Smooth muscle cell of the brain vasculature (primary cell): ENCODE measurements around the gene HES6.
"Not testable (repeated sequence)": the region's sequence is repeated elsewhere in the genome, so short reads cannot be mapped to it uniquely, and the experiment has no call there.

Source experiments
- DNase-seq: peaks from one replicate; pipeline ENCODE4 v3.0.0-alpha.2; 2012; ENCODE audit warnings: low read depth, low spot score

HES6 gene

GRCh38 chr2:238273433-238273832, 33.6 kb upstream of the HES6 start:
- not testable (repeated sequence) for DNase-seq

GRCh38 chr2:238272156-238272555, 32.3 kb upstream of the HES6 start:
- no peak for DNase-seq

GRCh38 chr2:238271686-238272085, 31.8 kb upstream of the HES6 start:
- DNase-seq: not testable (repeated sequence)

GRCh38 chr2:238271061-238271554, 31.3 kb upstream of the HES6 start:
- no peak for DNase-seq

GRCh38 chr2:238270606-238271005, 30.8 kb upstream of the HES6 start:
- no peak for DNase-seq

GRCh38 chr2:238269741-238270140, 29.9 kb upstream of the HES6 start:
- no peak for DNase-seq

GRCh38 chr2:238267884-238268680, 28.2 kb upstream of the HES6 start:
- DNase-seq: no peak

GRCh38 chr2:238267341-238267710, 27.5 kb upstream of the HES6 start:
- no peak for DNase-seq

GRCh38 chr2:238265605-238266004, 25.8 kb upstream of the HES6 start:
- DNase-seq: no peak

- DNase-seq: no peak
Observed at GRCh38 chr2:238264072-238264460, 24.2 kb upstream of the HES6 start.

- DNase-seq: peak; percentile 87
Observed at GRCh38 chr2:238263204-238264071, 23.6 kb upstream of the HES6 start.

- DNase-seq: no peak
Observed at GRCh38 chr2:238262496-238263122, 22.8 kb upstream of the HES6 start.

GRCh38 chr2:238261718-238262375, 22.0 kb upstream of the HES6 start:
- DNase-seq: no peak

GRCh38 chr2:238260883-238261282, 21.0 kb upstream of the HES6 start:
- no peak for DNase-seq

- DNase-seq: no peak
Observed at GRCh38 chr2:238259061-238260020, 19.5 kb upstream of the HES6 start.

GRCh38 chr2:238257786-238258700, 18.2 kb upstream of the HES6 start:
- DNase-seq: no peak

GRCh38 chr2:238256594-238257104, 16.8 kb upstream of the HES6 start:
- DNase-seq: no peak

GRCh38 chr2:238256111-238256510, 16.3 kb upstream of the HES6 start:
- no peak for DNase-seq

- DNase-seq: no peak
Observed at GRCh38 chr2:238255636-238256035, 15.8 kb upstream of the HES6 start.
